H1 (cell line): ENCODE measurements around the gene KCNJ16. TPM values are rescaled to one million over a fixed set of nuclear protein-coding genes. Genes with fewer than 3 reads are reported as not detected.

Experiments used
- CTCF ChIA-PET: fragments of 300-600 bp; sonication (Branson Sonifier 250); formaldehyde crosslinking; loops from one replicate; lab custom pipeline; 2021; ENCODE audit not compliant: partially characterized antibody; lab: Charles Lee
- POLR2A ChIA-PET: fragments of 300-600 bp; sonication (Branson Sonifier 250); formaldehyde crosslinking; loops from one replicate; lab custom pipeline; 2021; ENCODE audit warnings: inconsistent platforms; ENCODE audit not compliant: partially characterized antibody; lab: Charles Lee
- DNase-seq, 2 experiments: peaks; one replicate each; pipeline versions ENCODE4 v3.0.0 to v3.0.0-alpha.2; 2010 to 2022; ENCODE audit warnings: low spot score in 2 of 2, low read depth in 1 of 2, mixed read lengths in 1 of 2
- FAIRE-seq: peaks from 2 replicates; lab custom pipeline; 2011; peaks lifted over from hg19 to GRCh38; lab: Jason Lieb, UNC
- H2AFZ ChIP-seq: 2 replicates; pipeline ENCODE4 v1.8.1; 2012; ENCODE audit warnings: low read length, inconsistent platforms
- H2AK5ac ChIP-seq: 2 replicates; pipeline ENCODE4 v1.6.1; 2013; ENCODE audit warnings: low read depth, low read length
- H2BK120ac ChIP-seq: replicated peaks from 2 replicates; pipeline ENCODE3; 2013; ENCODE audit warnings: low read depth, low read length, inconsistent platforms
- H2BK12ac ChIP-seq: 2 replicates; pipeline ENCODE4 v1.6.1; 2013; ENCODE audit warnings: low read depth, low read length
- H2BK15ac ChIP-seq: 2 replicates; pipeline ENCODE4 v1.6.1; 2013; ENCODE audit warnings: low read length
- H2BK20ac ChIP-seq: 2 replicates; pipeline ENCODE4 v1.6.1; 2013; ENCODE audit warnings: low read length
- H2BK5ac ChIP-seq: 2 replicates; pipeline ENCODE4 v1.6.1; 2013; ENCODE audit warnings: low read depth, low read length
- H3K14ac ChIP-seq: 2 replicates; pipeline ENCODE4 v1.6.1; 2013; ENCODE audit warnings: inconsistent platforms; ENCODE audit not compliant: insufficient read length
- H3K18ac ChIP-seq: 2 replicates; pipeline ENCODE4 v1.6.1; 2013; ENCODE audit warnings: low read length; ENCODE audit errors: extremely low read depth
- H3K23ac ChIP-seq: 2 replicates; pipeline ENCODE4 v1.6.1; 2013; ENCODE audit warnings: inconsistent platforms; ENCODE audit not compliant: insufficient read length
- H3K23me2 ChIP-seq: 2 replicates; pipeline ENCODE4 v1.6.1; 2013; ENCODE audit warnings: low read depth, low read length
- H3K27ac ChIP-seq: 2 replicates; pipeline ENCODE4 v1.6.1; 2011; ENCODE audit warnings: low read depth, low read length, inconsistent platforms
- H3K27me3 ChIP-seq, 4 experiments: replicated peaks in 1 of 4; 1 replicate in 1 of 4; 2 replicates in 3 of 4; pipeline versions ENCODE4 v1.6.1 to v1.8.1; 2011 to 2013; ENCODE audit warnings: low read length in 3 of 4, mild to moderate bottlenecking in 3 of 4, inconsistent platforms in 2 of 4, mixed read lengths in 2 of 4, moderate library complexity in 1 of 4; ENCODE audit not compliant: control insufficient read depth in 3 of 4, insufficient read depth in 3 of 4; ENCODE audit errors: extremely low read depth in 1 of 4
- H3K36me3 ChIP-seq, 4 experiments: 2 replicates each; pipeline versions ENCODE4 v1.6.1 to v1.8.1; 2011 to 2013; ENCODE audit warnings: mild to moderate bottlenecking in 4 of 4, low read length in 3 of 4, moderate library complexity in 2 of 4, control low read depth in 1 of 4, inconsistent platforms in 1 of 4; ENCODE audit not compliant: insufficient read depth in 4 of 4, control insufficient read depth in 2 of 4
- H3K4ac ChIP-seq: replicated peaks from 2 replicates; pipeline ENCODE3; 2013; ENCODE audit warnings: low read length, low read depth, mixed read lengths, inconsistent platforms; ENCODE audit not compliant: insufficient read length
- H3K4me1 ChIP-seq, 4 experiments: replicated peaks in 1 of 4; 1 replicate in 1 of 4; 2 replicates in 3 of 4; pipeline versions ENCODE4 v1.6.1 to v1.8.1; 2011 to 2013; ENCODE audit warnings: low read length in 3 of 4, inconsistent platforms in 2 of 4, mixed read lengths in 1 of 4; ENCODE audit not compliant: insufficient read depth in 4 of 4, control insufficient read depth in 3 of 4
- H3K4me2 ChIP-seq, 2 experiments: 2 replicates each; pipeline versions ENCODE4 v1.6.1 to v1.8.1; 2011 to 2013; ENCODE audit warnings: low read depth in 2 of 2, low read length in 2 of 2, control low read depth in 1 of 2, inconsistent platforms in 1 of 2, mild to moderate bottlenecking in 1 of 2; ENCODE audit not compliant: insufficient read depth in 1 of 2
- H3K4me3 ChIP-seq, 4 experiments: fragments of 200-600, 300-600 bp in 1 of 4; sonication (generic), shearing (Covaris generic), sonication (Bioruptor Twin) in 1 of 4; 2 replicates each; pipeline versions ENCODE4 v1.5.1 to v1.8.1; 2011 to 2016; ENCODE audit warnings: low read length in 4 of 4, low read depth in 3 of 4, control low read depth in 2 of 4, inconsistent platforms in 2 of 4, mild to moderate bottlenecking in 2 of 4, mixed read lengths in 1 of 4, moderate library complexity in 1 of 4; ENCODE audit not compliant: insufficient read depth in 2 of 4; ENCODE audit errors: extremely low read depth in 1 of 4
- H3K56ac ChIP-seq: replicated peaks from 2 replicates; pipeline ENCODE3; 2013; ENCODE audit warnings: low read depth, mild to moderate bottlenecking, mixed read lengths, low read length, inconsistent platforms; ENCODE audit not compliant: insufficient read length
- H3K79me1 ChIP-seq: 2 replicates; pipeline ENCODE4 v1.6.1; 2013; ENCODE audit warnings: low read depth, low read length, control low read depth
- H3K79me2 ChIP-seq, 2 experiments: 2 replicates each; pipeline versions ENCODE4 v1.6.1 to v1.8.1; 2012 to 2013; ENCODE audit warnings: low read length in 2 of 2, mild to moderate bottlenecking in 2 of 2, inconsistent platforms in 1 of 2; ENCODE audit not compliant: insufficient read depth in 2 of 2, control insufficient read depth in 1 of 2
- H3K9ac ChIP-seq, 4 experiments: replicated peaks in 1 of 4; 1 replicate in 1 of 4; 2 replicates in 3 of 4; pipeline versions ENCODE4 v1.6.1 to v1.8.1; 2011 to 2013; ENCODE audit warnings: low read depth in 3 of 4, low read length in 3 of 4, control low read depth in 2 of 4, mild to moderate bottlenecking in 2 of 4, moderate library complexity in 2 of 4, inconsistent platforms in 1 of 4; ENCODE audit errors: extremely low read depth in 1 of 4
- H3K9me3 ChIP-seq, 2 experiments: 2 replicates each; pipeline versions ENCODE4 v1.6.1 to v1.8.1; 2012 to 2013; ENCODE audit warnings: mild to moderate bottlenecking in 2 of 2, moderate library complexity in 2 of 2, control low read depth in 1 of 2, inconsistent platforms in 1 of 2, low read depth in 1 of 2, low read length in 1 of 2, mixed read lengths in 1 of 2; ENCODE audit not compliant: insufficient read depth in 2 of 2
- H4K20me1 ChIP-seq, 2 experiments: replicated peaks in 1 of 2; 2 replicates each; pipeline versions ENCODE3 to v1.8.1; 2011 to 2013; ENCODE audit warnings: inconsistent platforms in 2 of 2, low read length in 2 of 2, mild to moderate bottlenecking in 1 of 2; ENCODE audit not compliant: insufficient read depth in 2 of 2, control insufficient read depth in 1 of 2
- H4K5ac ChIP-seq: 2 replicates; pipeline ENCODE4 v1.6.1; 2013; ENCODE audit warnings: low read length, low read depth, mixed read lengths, inconsistent platforms; ENCODE audit not compliant: insufficient read length
- H4K8ac ChIP-seq: 2 replicates; pipeline ENCODE4 v1.8.0; 2013; ENCODE audit warnings: mild to moderate bottlenecking, moderate library complexity, low read length, inconsistent platforms; ENCODE audit not compliant: insufficient read depth; ENCODE audit errors: extremely low read depth
- H4K91ac ChIP-seq: replicated peaks from 2 replicates; pipeline ENCODE3; 2013; ENCODE audit warnings: low read length, mixed read lengths, inconsistent platforms; ENCODE audit not compliant: insufficient read length
- ASH2L ChIP-seq: fragments of 200-600, 300-600 bp; sonication (generic); IDR thresholded peaks from one replicate; pipeline ENCODE4 v1.7.1; 2017; ENCODE audit warnings: low read length
- BCL11A ChIP-seq, 2 experiments: IDR thresholded peaks; one replicate each; pipeline ENCODE4 v1.6.1; 2011; ENCODE audit warnings: low read depth in 2 of 2, low read length in 2 of 2, mild to moderate bottlenecking in 2 of 2
- CBX5 ChIP-seq: fragments of 300-800, 300-1000 bp; sonication (generic); IDR thresholded peaks from 2 replicates; pipeline ENCODE4 v1.7.1; 2016; ENCODE audit warnings: antibody characterized with exemption, low read length, low read depth
- CEBPB ChIP-seq: IDR thresholded peaks from 2 replicates; pipeline ENCODE4 v1.6.1; 2012; ENCODE audit warnings: low read depth, low read length
- CHD2 ChIP-seq: IDR thresholded peaks from 2 replicates; pipeline ENCODE4 v1.6.1; 2012; ENCODE audit warnings: low read length, improper control_type of control experiment
- GTF2F1 ChIP-seq: IDR thresholded peaks from 2 replicates; pipeline ENCODE4 v1.6.1; 2012; ENCODE audit warnings: low read depth, low read length, improper control_type of control experiment, borderline replicate concordance
- JUN ChIP-seq: IDR thresholded peaks from 2 replicates; pipeline ENCODE4 v1.6.1; 2011; ENCODE audit warnings: low read depth, mild to moderate bottlenecking, improper control_type of control experiment, low read length
- JUND ChIP-seq: IDR thresholded peaks from 2 replicates; pipeline ENCODE4 v1.6.1; 2011; ENCODE audit warnings: mild to moderate bottlenecking, improper control_type of control experiment, low read length
- MAX ChIP-seq: IDR thresholded peaks from 2 replicates; pipeline ENCODE4 v1.6.1; 2012; ENCODE audit warnings: inconsistent platforms
- POLR2A ChIP-seq, 2 experiments: IDR thresholded peaks; 1 replicate in 1 of 2; 2 replicates in 1 of 2; pipeline ENCODE4 v1.6.1; 2011; ENCODE audit warnings: low read depth in 2 of 2, low read length in 2 of 2, mild to moderate bottlenecking in 2 of 2; ENCODE audit errors: control extremely low read depth in 1 of 2
- SIN3A ChIP-seq, 2 experiments: IDR thresholded peaks in 1 of 2; conservative IDR thresholded peaks in 1 of 2; 2 replicates each; pipeline ENCODE4 v1.6.1; 2011 to 2012; ENCODE audit warnings: low read length in 2 of 2, improper control_type of control experiment in 1 of 2, low read depth in 1 of 2, mild to moderate bottlenecking in 1 of 2
- SUZ12 ChIP-seq: fragments of 200-600 bp; sonication (generic); IDR thresholded peaks from 2 replicates; pipeline ENCODE4 v1.6.1; 2012; ENCODE audit warnings: mild to moderate bottlenecking, inconsistent platforms, low read length, moderate library complexity, mixed read lengths
- TBP ChIP-seq: IDR thresholded peaks from 2 replicates; pipeline ENCODE4 v1.6.1; 2011; ENCODE audit warnings: low read depth, low read length, improper control_type of control experiment
- YY1 ChIP-seq: IDR thresholded peaks from 2 replicates; pipeline ENCODE4 v1.6.1; 2011; ENCODE audit warnings: low read depth, mild to moderate bottlenecking, low read length
- WGBS, 2 experiments: shearing (Covaris generic) in 1 of 2; methylation state at CpG; one replicate each; pipeline versions ENCODE4 v1.1.6 to v1.1.7; 2013 to 2015; ENCODE audit warnings: low lambda C conversion rate in 2 of 2, mixed read lengths in 2 of 2, inconsistent platforms in 1 of 2, low coverage in 1 of 2, missing lambda C conversion rate in 1 of 2; ENCODE audit not compliant: insufficient replicate concordance in 2 of 2, insufficient coverage in 1 of 2, insufficient read length in 1 of 2; ENCODE audit errors: extremely low coverage in 1 of 2, missing lambda C conversion rate in 1 of 2; 5-methylcytosine and 5-hydroxymethylcytosine counted together
- polyA plus RNA-seq, 7 experiments: library from polyadenylated mRNA; depleted of rRNA in 3 of 7; stranded (reverse) in 5 of 7; unstranded in 2 of 7; fragments of >200 nt in 5 of 7; fragments of 200-250 nt in 2 of 7; gene quantifications; 1 replicate in 5 of 7; 2 replicates in 1 of 7; 4 replicates in 1 of 7; pipeline versions ENCODE4 v1.2.1 to v1.2.3, GENCODE V29; 2011 to 2013; ENCODE audit warnings: missing spikeins in 2 of 7, mixed read lengths in 2 of 7
- total RNA-seq: library from RNA; stranded (reverse); fragmentation: NEBNext Ultra II Directional; extraction: Animal tissue kit (Norgen Biotek cat#: 25700); gene quantifications from 2 replicates; pipeline ENCODE4 v1.2.1, GENCODE V29; 2021

The KCNJ16 gene
- total and polyA plus RNA-seq, 2 of the 8 experiments (the other 6 are each of a cell fraction or from before 2014, with no cell fraction given): not detected

DNA sequence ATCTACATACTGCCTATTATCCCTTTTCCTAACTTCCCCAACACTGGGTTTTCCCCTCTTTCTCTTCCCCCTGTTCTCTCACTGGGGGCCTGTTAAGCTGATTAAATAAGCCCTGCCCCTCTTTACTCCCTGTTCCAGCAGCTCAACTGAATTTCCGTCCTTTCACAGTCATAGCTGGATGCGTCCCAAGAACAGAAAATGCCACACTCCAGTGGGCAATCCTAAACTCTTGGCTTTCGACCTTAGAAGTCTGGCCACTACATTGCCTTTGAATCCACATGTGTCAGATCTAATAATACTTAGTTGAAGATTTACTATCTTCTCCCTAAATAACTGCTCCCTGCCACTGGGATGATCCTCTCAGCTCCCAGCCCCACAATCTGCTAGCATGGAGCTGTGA, 34.5 kb downstream of the KCNJ16 start:
- no peaks in the 10 kb centered on the region for H3K4me1 ChIP-seq
- WGBS, 2 experiments: 86% methylated on average over 3 of the region's 3 CpGs; no CpG with 5 or more reads in 1 of the 2 experiments
- no peak for FAIRE-seq

More for the DNA sequence above, 34.5 kb downstream of the KCNJ16 start:
- H3K79me1 ChIP-seq: no peaks in the 10 kb centered on the region
- no peak overlapping the region for H3K23ac ChIP-seq
- no peaks in the 10 kb centered on the region for H3K79me2 ChIP-seq
- TF ChIP-seq BCL11A (IDR thresholded peaks at IDR 0.05; ENCODE audit: low read depth in 2 of 2, low read length in 2 of 2): no peak
- no peak for TF ChIP-seq JUND
- TF ChIP-seq SUZ12: no peak
- no peak for TF ChIP-seq TBP
- TF ChIP-seq POLR2A (IDR thresholded peaks at IDR 0.05; ENCODE audit: control extremely low read depth in 1 of 2, low read depth in 2 of 2, low read length in 2 of 2): no peak
- TF ChIP-seq GTF2F1: no peak
- TF ChIP-seq MAX: no peak
- no peak for TF ChIP-seq YY1
- TF ChIP-seq ASH2L: no peak
- no peak for TF ChIP-seq CBX5
- no peak for TF ChIP-seq JUN
- no peak for TF ChIP-seq SIN3A (conservative IDR thresholded peaks at IDR 0.05 in 1 of 2, IDR thresholded peaks at IDR 0.05 in 1 of 2; ENCODE audit: low read depth in 1 of 2, low read length in 2 of 2)
- no peak for TF ChIP-seq CEBPB
- no peak for TF ChIP-seq CHD2
- TF ChIP-seq, all 59 proteins: peak for 0
- Histone ChIP-seq H2AFZ (no peak overlapping the region), H2BK20ac (no peak overlapping the region), H3K4ac (no peak overlapping the region), H4K91ac (no peak overlapping the region), H2AK5ac (no peak overlapping the region), H3K9me3 (no peaks in the 10 kb centered on the region), H3K14ac (no peak overlapping the region), H3K23me2 (no peaks in the 10 kb centered on the region), H3K9ac (no peak overlapping the region), H2BK120ac (no peak overlapping the region), H3K56ac (no peak overlapping the region), H3K36me3 (no peaks in the 10 kb centered on the region), H3K27ac (no peak overlapping the region), H3K18ac (no peak overlapping the region), H4K20me1 (no peaks in the 10 kb centered on the region), H4K5ac (no peak overlapping the region), H2BK5ac (no peak overlapping the region), H2BK15ac (no peak overlapping the region), H4K8ac (no peak overlapping the region), H3K27me3 (no peaks in the 10 kb centered on the region), H3K4me3 (no peak overlapping the region), H2BK12ac (no peak overlapping the region), H3K4me2 (no peak overlapping the region)
- no peak for DNase-seq
- CTCF ChIA-PET: interaction anchor here (0.9 kb wide), 1 partner anchor 456 kb away, joined by 5 read pairs; no protein-coding TSS in a partner anchor
- POLR2A ChIA-PET: no interaction called here
